Choroid plexus epithelial cell (primary cell): ENCODE results near the gene ZNF221.

Experiments
- DNase-seq: peaks from one replicate; pipeline ENCODE4 v3.0.0-alpha.2; 2010; ENCODE audit warnings: low read depth
- H3K4me3 ChIP-seq: 2 replicates; pipeline ENCODE4 v1.5.1; 2011; ENCODE audit warnings: low read depth, mild to moderate bottlenecking, control low read depth, low read length, moderate library complexity
- CTCF ChIP-seq: conservative IDR thresholded peaks from 2 replicates; pipeline ENCODE4 v1.5.1; 2011; ENCODE audit warnings: low read depth, mild to moderate bottlenecking, control low read depth, inconsistent platforms, low read length, moderate library complexity

The ZNF221 gene

GRCh38 chr19:43910884-43911283 is 40.1 kb upstream of the ZNF221 start:
- DNase-seq, result no peak
- TF ChIP-seq CTCF, result no peak
- H3K4me3 ChIP-seq, result no peak overlapping the region

DNA sequence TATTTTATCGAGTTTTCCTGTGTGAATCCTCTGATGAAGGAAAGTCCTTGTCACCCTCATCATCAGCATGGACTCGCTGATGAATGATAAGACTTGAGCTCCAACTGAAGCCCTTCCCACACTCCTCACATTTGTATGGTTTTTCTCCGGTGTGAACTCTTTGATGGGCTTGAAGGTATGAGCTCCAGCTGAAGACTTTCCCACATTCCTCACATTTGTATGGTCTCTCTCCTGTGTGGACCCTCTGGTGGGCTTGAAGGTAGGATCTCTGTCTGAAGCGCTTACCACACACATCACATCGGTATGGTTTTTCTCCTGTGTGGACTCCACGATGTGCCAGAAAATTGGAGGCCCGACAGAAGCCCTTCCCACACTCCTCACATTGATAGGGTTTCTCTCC is 37.6 kb upstream of the ZNF221 start:
- no peak overlapping the region for H3K4me3 ChIP-seq
- peak; percentile 17 for DNase-seq
- TF ChIP-seq CTCF, result no peak

GRCh38 chr19:43914051-43914450 is 37.0 kb upstream of the ZNF221 start:
- no peak for TF ChIP-seq CTCF
- H3K4me3 ChIP-seq, result no peak overlapping the region

DNA sequence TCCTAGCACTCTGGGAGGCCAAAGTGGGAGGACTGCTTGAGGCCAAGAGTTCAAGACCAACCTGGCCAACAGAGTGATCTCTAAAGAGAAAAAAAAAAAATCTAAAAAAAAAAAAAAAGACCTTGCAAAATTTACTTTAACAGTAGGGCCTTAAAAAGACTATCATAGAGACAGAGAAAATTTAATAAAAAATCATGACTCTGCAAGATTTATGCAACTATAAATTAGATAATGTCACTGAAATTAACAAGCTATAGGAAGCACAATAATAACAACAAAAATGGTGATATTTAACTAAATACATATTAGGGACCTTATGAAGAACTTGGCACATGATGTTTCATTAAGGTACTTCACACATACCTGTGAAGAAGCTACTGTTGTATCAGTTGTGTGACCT is 27.2 kb upstream of the ZNF221 start:
- no peak overlapping the region for H3K4me3 ChIP-seq
- no peak for DNase-seq
- TF ChIP-seq CTCF, result no peak

More at GRCh38 chr19:43914051-43914450, 37.0 kb upstream of the ZNF221 start:
- peak; percentile 13 for DNase-seq

- no peak for TF ChIP-seq CTCF
- no peak for DNase-seq
- H3K4me3 ChIP-seq, result no peak overlapping the region
Observed at GRCh38 chr19:43928820-43929219, 22.2 kb upstream of the ZNF221 start.

GRCh38 chr19:43934055-43934984 is 16.7 kb upstream of the ZNF221 start:
- peak; percentile 42 for TF ChIP-seq CTCF
- peak; percentile 13 for DNase-seq

More at GRCh38 chr19:43934055-43934984, 16.7 kb upstream of the ZNF221 start:
- H3K4me3 ChIP-seq, result peak overlapping the region; percentile 70
